Omental fat pad (tissue), 4 donors: ENCODE data around the gene SSH3. TPM values are rescaled to one million over a fixed set of nuclear protein-coding genes. Genes with fewer than 3 reads are reported as not detected.

Experiments used
- ATAC-seq: fragments of 150-250 bp; one replicate; pipeline ENCODE4 v1.9.1; 2016; ENCODE audit warnings: mild to moderate bottlenecking, moderate library complexity; ENCODE audit not compliant: low FRiP score
- DNase-seq: peaks from one replicate; pipeline ENCODE4 v3.0.0-alpha.2; 2019; ENCODE audit warnings: low spot score
- CTCF ChIP-seq, 3 donors: fragments of 450-650 bp; IDR thresholded peaks; one replicate each; pipeline ENCODE4 v1.5.1; 2016 to 2017; ENCODE audit warnings: antibody characterized with exemption in 3 of 3, mild to moderate bottlenecking in 3 of 3, moderate library complexity in 2 of 3
- total RNA-seq, 4 donors: library from RNA; depleted of rRNA; stranded (reverse); fragments of >200 nt; gene quantifications; one replicate each; pipeline ENCODE4 v1.1.0, GENCODE V29; 2016

SSH3 gene
- total RNA-seq, 4 donors from 2014 or later: 22.6 to 44.6 (median 28.3) TPM

- no peak for DNase-seq
Measured at GRCh38 chr11:67300256-67300755, 3.0 kb upstream of the SSH3 start.

GRCh38 chr11:67300756-67301312, 2.5 kb upstream of the SSH3 start:
- DNase-seq (no peak), ATAC-seq (no peak)
- no peak for TF ChIP-seq CTCF (IDR thresholded peaks at IDR 0.05)

More at GRCh38 chr11:67300256-67300755, 3.0 kb upstream of the SSH3 start:
- TF ChIP-seq CTCF (IDR thresholded peaks at IDR 0.05): no peak
- no peak for ATAC-seq

- ATAC-seq (no peak), DNase-seq (no peak)
- TF ChIP-seq CTCF (IDR thresholded peaks at IDR 0.05): no peak
Measured at GRCh38 chr11:67301313-67301921, 1.9 kb upstream of the SSH3 start.

GRCh38 chr11:67301951-67302516, 1.3 kb upstream of the SSH3 start:
- TF ChIP-seq CTCF (IDR thresholded peaks at IDR 0.05): no peak
- peak; percentile 39 for ATAC-seq

GRCh38 chr11:67302571-67303131, 679 bp upstream of the SSH3 start:
- ATAC-seq: peak; percentile 34
- TF ChIP-seq CTCF (IDR thresholded peaks at IDR 0.05): no peak
- no peak for DNase-seq

More at GRCh38 chr11:67301951-67302516, 1.3 kb upstream of the SSH3 start:
- DNase-seq: no peak

- peak; percentile 4 for ATAC-seq
- no peak for DNase-seq
Measured at GRCh38 chr11:67303835-67304411, 593 bp downstream of the SSH3 start.

More at GRCh38 chr11:67303835-67304411, 593 bp downstream of the SSH3 start:
- no peak for TF ChIP-seq CTCF (IDR thresholded peaks at IDR 0.05)
